Sigmoid colon (tissue), 7 donors: ENCODE measurements around the gene HSPB9. TPM values are rescaled to one million over a fixed set of nuclear protein-coding genes. Genes with fewer than 3 reads are reported as not detected.
A peak's percentile ranks its signal among the peaks of the same experiment; 100 is the strongest.

Experiments used
- DNase-seq: peaks from one replicate; pipeline ENCODE4 v3.0.0-alpha.2; 2019
- H3K27ac ChIP-seq, 4 donors: fragments of 200-600 bp; sonication (generic); one replicate each; pipeline ENCODE4 v1.5.1; 2016 to 2019; ENCODE audit warnings: mild to moderate bottlenecking in 1 of 4
- H3K27me3 ChIP-seq, 3 donors: fragments of 200-600 bp; sonication (generic); one replicate each; pipeline ENCODE4 v1.5.1; 2019; ENCODE audit warnings: mild to moderate bottlenecking in 1 of 3
- H3K36me3 ChIP-seq, 4 donors: fragments of 200-600 bp; sonication (generic); one replicate each; pipeline ENCODE4 v1.5.1; 2016 to 2019
- H3K4me1 ChIP-seq, 4 donors: fragments of 200-600 bp; sonication (generic); one replicate each; pipeline ENCODE4 v1.5.1; 2017 to 2019
- H3K4me3 ChIP-seq, 4 donors: fragments of 200-600 bp; sonication (generic); one replicate each; pipeline ENCODE4 v1.5.1; 2017 to 2019; ENCODE audit warnings: mild to moderate bottlenecking in 2 of 4, moderate library complexity in 1 of 4
- H3K9me3 ChIP-seq, 4 donors: fragments of 200-600 bp in 3 of 4; sonication (generic) in 3 of 4; one replicate each; pipeline versions ENCODE4 v1.5.1 to v1.6.1; 2013 to 2019
- CTCF ChIP-seq, 4 experiments: fragments of 450-650 bp in 3 of 4; fragments of 200-600 bp in 1 of 4; IDR thresholded peaks; one replicate each; pipeline ENCODE4 v1.5.1; 2016 to 2019; ENCODE audit warnings: antibody characterized with exemption in 4 of 4, mild to moderate bottlenecking in 3 of 4, moderate library complexity in 2 of 4
- EP300 ChIP-seq, 4 donors: sonication (generic); formaldehyde crosslinking; IDR thresholded peaks; one replicate each; pipeline ENCODE4 v1.6.1; 2017; ENCODE audit warnings: antibody characterized with exemption in 4 of 4
- POLR2A ChIP-seq, 2 donors: fragments of 450-650 bp; IDR thresholded peaks; one replicate each; pipeline ENCODE4 v1.6.1; 2016; ENCODE audit warnings: antibody characterized with exemption in 2 of 2, mild to moderate bottlenecking in 2 of 2, moderate library complexity in 2 of 2
- POLR2AphosphoS5 ChIP-seq, 4 donors: sonication (generic); formaldehyde crosslinking; IDR thresholded peaks; one replicate each; pipeline ENCODE4 v1.6.1; 2017; ENCODE audit warnings: antibody characterized with exemption in 4 of 4
- WGBS, 2 donors: extraction: QIAGEN DNeasy Blood & Tissue Kit; methylation state at CpG; one replicate each; pipeline ENCODE4 v1.1.7; 2013; 5-methylcytosine and 5-hydroxymethylcytosine counted together
- intact Hi-C: fragments of 100-400 bp; cut with DNase I; formaldehyde crosslinking; loops from one replicate; pipeline ENCODE4 v1.15.1; 2023
- polyA plus RNA-seq, 3 donors: library from polyadenylated mRNA; stranded (reverse); fragments of 200-250 nt; gene quantifications; one replicate each; pipeline ENCODE4 v1.2.3, GENCODE V29; 2013
- total RNA-seq, 4 donors: library from RNA; depleted of rRNA; stranded (reverse); fragments of >200 nt; gene quantifications; one replicate each; pipeline ENCODE4 v1.1.0, GENCODE V29; 2016
- donor health status: healthy with polysubstance abuse.
- donor health status: Bipolar disorder and iron deficiency.
- donor health status: healthy.

Gene HSPB9
- total and polyA plus RNA-seq, 7 donors, result 0.10 to 0.83 (median 0.38) TPM; not detected in 3

GRCh38 chr17:42129109-42129837 lies 6.7 kb downstream of the HSPB9 start:
- H3K4me1 ChIP-seq, result peaks cover 0 to 39% (median 24%) of the 10 kb centered on the region in 4 donors
- WGBS, 2 donors, result 91 to 94% methylated on average over 8 of the region's 8 CpGs
- DNase-seq, result peak; percentile 77
- H3K9me3 ChIP-seq, result no peaks in the 10 kb centered on the region
- peaks cover 30 to 66% (median 37%) of the 10 kb centered on the region in 4 donors for H3K36me3 ChIP-seq
- H3K27ac ChIP-seq, result peak overlapping the region in 3 of 4 donors; percentile 1 to 66 (median 56)
- no peak overlapping the region for H3K4me3 ChIP-seq
- intact Hi-C loops, result no loop called here
- TF ChIP-seq POLR2AphosphoS5 (IDR thresholded peaks at IDR 0.05), result no peak
- no peak for TF ChIP-seq CTCF (IDR thresholded peaks at IDR 0.05)
- no peak for TF ChIP-seq POLR2A (IDR thresholded peaks at IDR 0.05)
- no peak for TF ChIP-seq EP300 (IDR thresholded peaks at IDR 0.05)
- H3K27me3 ChIP-seq, result no peaks in the 10 kb centered on the region

- 95 to 96% methylated on average over 16 of the region's 16 CpGs for WGBS, 2 donors
- TF ChIP-seq POLR2AphosphoS5 (IDR thresholded peaks at IDR 0.05) (no peak), CTCF (IDR thresholded peaks at IDR 0.05) (no peak), POLR2A (IDR thresholded peaks at IDR 0.05) (no peak), EP300 (IDR thresholded peaks at IDR 0.05) (no peak)
- Histone ChIP-seq H3K36me3 (peaks cover 29 to 59% (median 33%) of the 10 kb centered on the region in 4 donors), H3K4me1 (peaks cover 0 to 44% (median 27%) of the 10 kb centered on the region in 4 donors), H3K27ac (peak overlapping the region in 3 of 4 donors; percentile 22 to 66 (median 56)), H3K9me3 (no peaks in the 10 kb centered on the region), H3K27me3 (no peaks in the 10 kb centered on the region), H3K4me3 (no peak overlapping the region)
- DNase-seq, result no peak
- intact Hi-C loops, result no loop called here
Measured at GRCh38 chr17:42130310-42130936, 7.8 kb downstream of the HSPB9 start.

- Histone ChIP-seq H3K27me3 (no peaks in the 10 kb centered on the region), H3K9me3 (no peaks in the 10 kb centered on the region), H3K4me3 (no peak overlapping the region), H3K27ac (peak overlapping the region; percentile 22 to 66 (median 43)), H3K36me3 (peaks cover 26 to 54% (median 29%) of the 10 kb centered on the region in 4 donors), H3K4me1 (peaks cover 0 to 53% (median 32%) of the 10 kb centered on the region in 4 donors)
- intact Hi-C loops, result no loop called here
- WGBS, 2 donors, result 86 to 94% methylated on average over 4 of the region's 4 CpGs
- DNase-seq, result no peak
- no peak for TF ChIP-seq POLR2A (IDR thresholded peaks at IDR 0.05)
- no peak for TF ChIP-seq EP300 (IDR thresholded peaks at IDR 0.05)
- no peak for TF ChIP-seq POLR2AphosphoS5 (IDR thresholded peaks at IDR 0.05)
- no peak for TF ChIP-seq CTCF (IDR thresholded peaks at IDR 0.05)
Measured at GRCh38 chr17:42131232-42131631, 8.6 kb downstream of the HSPB9 start.

- Histone ChIP-seq H3K36me3 (peaks cover 26 to 52% (median 29%) of the 10 kb centered on the region in 4 donors), H3K9me3 (no peaks in the 10 kb centered on the region), H3K27me3 (no peaks in the 10 kb centered on the region), H3K4me3 (no peak overlapping the region), H3K27ac (peak overlapping the region; percentile 10 to 66 (median 43)), H3K4me1 (peaks cover 0 to 56% (median 34%) of the 10 kb centered on the region in 4 donors)
- WGBS, 2 donors, result 46 to 58% methylated on average over 4 of the region's 4 CpGs
- intact Hi-C loops, result no loop called here
- DNase-seq, result no peak
- TF ChIP-seq POLR2AphosphoS5 (IDR thresholded peaks at IDR 0.05) (no peak), EP300 (IDR thresholded peaks at IDR 0.05) (no peak), POLR2A (IDR thresholded peaks at IDR 0.05) (no peak), CTCF (IDR thresholded peaks at IDR 0.05) (no peak)
Measured at GRCh38 chr17:42131981-42132432, 9.4 kb downstream of the HSPB9 start.
